Hepatocyte (in vitro differentiated cells): ENCODE results near the gene DIAPH3. TPM values are rescaled to one million over a fixed set of nuclear protein-coding genes. Genes with fewer than 3 reads are reported as not detected.

Experiments
- DNase-seq: peaks from one replicate; pipeline ENCODE4 v3.0.0-alpha.2; 2016; ENCODE audit warnings: low spot score
- H2AFZ ChIP-seq: fragments of 200-600 bp; sonication (generic); 2 replicates; pipeline ENCODE4 v1.6.0; 2016; ENCODE audit warnings: antibody characterized with exemption, mild to moderate bottlenecking
- H3K27ac ChIP-seq: fragments of 200-600 bp; sonication (generic); 2 replicates; pipeline ENCODE4 v1.5.1; 2016; ENCODE audit warnings: mild to moderate bottlenecking
- H3K27me3 ChIP-seq: fragments of 200-600 bp; sonication (generic); 2 replicates; pipeline ENCODE4 v1.6.1; 2016
- H3K36me3 ChIP-seq: fragments of 200-600 bp; sonication (generic); replicated peaks from 2 replicates; pipeline ENCODE4 v1.5.1; 2016; ENCODE audit warnings: low read depth; ENCODE audit not compliant: insufficient read depth
- H3K4me1 ChIP-seq: fragments of 200-600 bp; sonication (generic); 2 replicates; pipeline ENCODE4 v1.5.1; 2016; ENCODE audit warnings: mild to moderate bottlenecking, moderate library complexity; ENCODE audit not compliant: insufficient read depth
- H3K4me2 ChIP-seq: fragments of 200-600 bp; sonication (generic); 2 replicates; pipeline ENCODE4 v1.6.0; 2016
- H3K4me3 ChIP-seq: fragments of 200-600 bp; sonication (generic); 2 replicates; pipeline ENCODE4 v1.5.1; 2016; ENCODE audit warnings: mild to moderate bottlenecking
- H3K79me2 ChIP-seq: fragments of 200-600 bp; sonication (generic); 2 replicates; pipeline ENCODE4 v1.6.0; 2017; ENCODE audit warnings: mild to moderate bottlenecking
- H3K9me2 ChIP-seq: fragments of 200-600 bp; sonication (generic); replicated peaks from 2 replicates; pipeline ENCODE4 v1.6.0; 2017; ENCODE audit warnings: mild to moderate bottlenecking; ENCODE audit not compliant: insufficient read depth
- H3K9me3 ChIP-seq: fragments of 200-600 bp; sonication (generic); 2 replicates; pipeline ENCODE4 v1.5.1; 2016; ENCODE audit warnings: low read depth, mild to moderate bottlenecking
- H4K20me1 ChIP-seq: fragments of 200-600 bp; sonication (generic); 2 replicates; pipeline ENCODE4 v1.6.0; 2016; ENCODE audit warnings: mild to moderate bottlenecking; ENCODE audit not compliant: insufficient read depth, poor library complexity, severe bottlenecking
- EZH2 ChIP-seq: fragments of 200-600 bp; sonication (generic); IDR thresholded peaks from 2 replicates; pipeline ENCODE4 v1.6.1; 2016; ENCODE audit warnings: antibody characterized with exemption, mild to moderate bottlenecking, borderline replicate concordance
- EZH2phosphoT487 ChIP-seq: fragments of 200-600 bp; sonication (generic); IDR thresholded peaks from one replicate; pipeline ENCODE4 v1.6.1; 2018; ENCODE audit warnings: antibody characterized with exemption, mild to moderate bottlenecking, low read depth, moderate library complexity; ENCODE audit not compliant: unreplicated experiment, severe bottlenecking
- WGBS: methylation state at CpG from one replicate; pipeline ENCODE4 v1.1.6; 2016; ENCODE audit warnings: low lambda C conversion rate; ENCODE audit errors: missing lambda C conversion rate; 5-methylcytosine and 5-hydroxymethylcytosine counted together
- polyA plus RNA-seq: library from polyadenylated mRNA; unstranded; fragments of >200 nt; fragmentation: Nextera tagmentation; extraction: Ambion mirVana; gene quantifications from 2 replicates; pipeline ENCODE4 v1.2.1, GENCODE V29; 2016
- total RNA-seq: library from RNA; depleted of rRNA; stranded (reverse); fragments of >200 nt; gene quantifications from 2 replicates; pipeline ENCODE4 v1.2.3, GENCODE V29; 2014
- TF ChIP-seq, protein P1 (sequence below): fragments of 200-600 bp; sonication (generic); IDR thresholded peaks from 2 replicates; pipeline ENCODE4 v1.5.1; 2016; ENCODE audit warnings: antibody characterized with exemption, mild to moderate bottlenecking; ENCODE audit not compliant: poor library complexity

Gene DIAPH3
- total and polyA plus RNA-seq, 2 experiments from 2014 or later, result 4.7 to 7.9 TPM

DNA sequence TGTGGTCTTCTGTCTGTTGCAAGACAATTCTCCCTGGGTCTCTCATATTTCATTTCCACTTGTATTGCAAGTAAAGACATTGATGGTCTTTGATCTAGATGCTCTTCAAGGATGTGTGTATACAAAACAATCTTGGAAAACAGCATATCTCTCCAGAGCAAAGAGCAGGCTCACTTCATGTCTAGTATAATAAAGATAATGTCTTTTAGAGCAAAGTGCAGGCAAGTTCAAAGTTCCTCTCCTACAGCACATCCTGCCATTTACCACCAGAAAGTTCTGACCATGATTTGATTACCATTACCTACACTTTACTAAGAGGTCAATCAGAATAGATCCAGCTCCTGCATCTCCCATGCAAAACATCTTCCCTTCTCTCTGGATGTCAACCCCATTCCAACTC is 162.8 kb downstream of the DIAPH3 start:
- no peak overlapping the region for H3K4me3 ChIP-seq
- H3K27me3 ChIP-seq, result no peaks in the 10 kb centered on the region
- no peak for DNase-seq
- no peaks in the 10 kb centered on the region for H3K9me2 ChIP-seq
- H2AFZ ChIP-seq, result no peak overlapping the region
- no peaks in the 10 kb centered on the region for H3K4me1 ChIP-seq
- no peaks in the 10 kb centered on the region for H3K9me3 ChIP-seq
- H3K4me2 ChIP-seq, result no peak overlapping the region
- no peaks in the 10 kb centered on the region for H4K20me1 ChIP-seq
- no peaks in the 10 kb centered on the region for H3K79me2 ChIP-seq
- no peak for TF ChIP-seq EZH2phosphoT487
- TF ChIP-seq, protein P1, sequence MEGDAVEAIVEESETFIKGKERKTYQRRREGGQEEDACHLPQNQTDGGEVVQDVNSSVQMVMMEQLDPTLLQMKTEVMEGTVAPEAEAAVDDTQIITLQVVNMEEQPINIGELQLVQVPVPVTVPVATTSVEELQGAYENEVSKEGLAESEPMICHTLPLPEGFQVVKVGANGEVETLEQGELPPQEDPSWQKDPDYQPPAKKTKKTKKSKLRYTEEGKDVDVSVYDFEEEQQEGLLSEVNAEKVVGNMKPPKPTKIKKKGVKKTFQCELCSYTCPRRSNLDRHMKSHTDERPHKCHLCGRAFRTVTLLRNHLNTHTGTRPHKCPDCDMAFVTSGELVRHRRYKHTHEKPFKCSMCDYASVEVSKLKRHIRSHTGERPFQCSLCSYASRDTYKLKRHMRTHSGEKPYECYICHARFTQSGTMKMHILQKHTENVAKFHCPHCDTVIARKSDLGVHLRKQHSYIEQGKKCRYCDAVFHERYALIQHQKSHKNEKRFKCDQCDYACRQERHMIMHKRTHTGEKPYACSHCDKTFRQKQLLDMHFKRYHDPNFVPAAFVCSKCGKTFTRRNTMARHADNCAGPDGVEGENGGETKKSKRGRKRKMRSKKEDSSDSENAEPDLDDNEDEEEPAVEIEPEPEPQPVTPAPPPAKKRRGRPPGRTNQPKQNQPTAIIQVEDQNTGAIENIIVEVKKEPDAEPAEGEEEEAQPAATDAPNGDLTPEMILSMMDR, result no peak
- TF ChIP-seq EZH2, result no peak
- no peak overlapping the region for H3K27ac ChIP-seq
- no peaks in the 10 kb centered on the region for H3K36me3 ChIP-seq

- no peak overlapping the region for H2AFZ ChIP-seq
- no peaks in the 10 kb centered on the region for H3K27me3 ChIP-seq
- no peak overlapping the region for H3K4me3 ChIP-seq
- H3K36me3 ChIP-seq, result no peaks in the 10 kb centered on the region
- no peaks in the 10 kb centered on the region for H4K20me1 ChIP-seq
- no peaks in the 10 kb centered on the region for H3K9me2 ChIP-seq
- no peak for DNase-seq
- no peaks in the 10 kb centered on the region for H3K79me2 ChIP-seq
- no peak overlapping the region for H3K4me2 ChIP-seq
- TF ChIP-seq EZH2phosphoT487, result no peak
- TF ChIP-seq EZH2, result no peak
- H3K4me1 ChIP-seq, result no peaks in the 10 kb centered on the region
- H3K9me3 ChIP-seq, result no peaks in the 10 kb centered on the region
- no peak overlapping the region for H3K27ac ChIP-seq
Observed at GRCh38 chr13:60000081-60000480, 163.6 kb downstream of the DIAPH3 start.

DNA sequence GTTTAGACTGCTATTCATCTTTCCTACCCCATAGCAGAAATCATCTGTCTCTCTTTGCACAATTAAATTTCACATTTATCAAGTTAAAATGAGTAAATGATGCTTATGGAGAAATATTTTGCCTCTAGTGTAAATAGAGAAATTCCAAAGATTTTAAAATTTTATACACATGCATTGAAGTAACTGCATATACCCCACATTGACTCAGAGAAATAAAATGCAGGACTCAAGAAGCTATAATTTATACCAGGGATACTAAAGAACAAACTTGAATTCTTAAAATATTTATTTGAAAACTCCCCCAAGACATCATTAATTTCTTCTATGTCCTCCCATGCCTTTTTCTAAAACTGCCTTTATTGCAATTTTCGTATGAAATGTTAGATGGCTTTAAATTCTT is 165.8 kb downstream of the DIAPH3 start:
- H3K36me3 ChIP-seq, result no peaks in the 10 kb centered on the region
- no peaks in the 10 kb centered on the region for H3K9me3 ChIP-seq
- H3K4me1 ChIP-seq, result no peaks in the 10 kb centered on the region
- no peaks in the 10 kb centered on the region for H3K27me3 ChIP-seq
- no peak overlapping the region for H3K4me3 ChIP-seq
- TF ChIP-seq, protein P1, result no peak
- no peak for TF ChIP-seq EZH2
- TF ChIP-seq EZH2phosphoT487, result no peak
- no peaks in the 10 kb centered on the region for H3K79me2 ChIP-seq
- no peak for DNase-seq
- 93% methylated on average over 1 of the region's 1 CpG for WGBS
- H2AFZ ChIP-seq, result no peak overlapping the region
- no peaks in the 10 kb centered on the region for H3K9me2 ChIP-seq
- no peaks in the 10 kb centered on the region for H4K20me1 ChIP-seq
- no peak overlapping the region for H3K27ac ChIP-seq
- H3K4me2 ChIP-seq, result no peak overlapping the region

DNA sequence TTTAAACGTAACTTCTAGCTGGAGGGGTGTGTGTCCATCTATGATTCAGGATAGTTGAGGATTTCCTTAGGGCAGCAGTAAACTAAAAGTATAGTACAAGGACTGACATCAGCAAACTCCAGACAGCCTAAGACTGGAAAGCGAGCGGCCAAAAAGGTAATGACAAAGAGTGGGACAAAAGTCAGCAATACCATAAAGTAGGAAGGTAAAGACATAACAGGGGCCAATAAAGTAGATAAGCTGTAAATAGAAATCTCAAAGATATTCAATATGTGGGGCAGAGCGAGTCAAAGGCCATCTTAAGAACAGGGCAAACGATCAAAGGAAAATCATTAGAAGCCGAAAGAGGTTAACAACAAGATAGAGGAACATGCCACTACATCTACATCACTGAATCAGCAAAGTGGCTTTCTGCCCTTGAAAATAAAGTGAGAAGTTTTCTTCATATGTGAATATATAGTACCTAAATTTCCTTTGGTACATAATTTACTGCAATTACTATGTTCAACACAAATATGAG is 167.2 kb downstream of the DIAPH3 start:
- Histone ChIP-seq H3K9me2 (no peaks in the 10 kb centered on the region), H3K79me2 (no peaks in the 10 kb centered on the region), H2AFZ (no peak overlapping the region), H3K27me3 (no peaks in the 10 kb centered on the region), H3K36me3 (no peaks in the 10 kb centered on the region), H4K20me1 (no peaks in the 10 kb centered on the region), H3K4me3 (no peak overlapping the region), H3K4me2 (peak overlapping the region; percentile 23), H3K27ac (peak overlapping the region; percentile 8), H3K9me3 (no peaks in the 10 kb centered on the region), H3K4me1 (no peaks in the 10 kb centered on the region)
- peak; percentile 8 for DNase-seq
- WGBS, result 70% methylated on average over 6 of the region's 6 CpGs
- TF ChIP-seq EZH2 (no peak), EZH2phosphoT487 (no peak)
- TF ChIP-seq, protein P1, result no peak
